GM23338 (cell line): ENCODE results near the gene ELFN2. TPM values are rescaled to one million over a fixed set of nuclear protein-coding genes. Genes with fewer than 3 reads are reported as not detected.

Experiments
- ATAC-seq: fragments of 200-7000 bp; cut with Tn5 transposase; 3 replicates; pipeline ENCODE4 v1.9.1; 2020
- DNase-seq: peaks from one replicate; pipeline ENCODE4 v3.0.0-alpha.2; 2015; ENCODE audit warnings: low spot score
- H2AFZ ChIP-seq: fragments of 200-600 bp; sonication (generic); 2 replicates; pipeline ENCODE4 v1.8.0; 2016; ENCODE audit warnings: antibody characterized with exemption, mild to moderate bottlenecking, moderate library complexity
- H3F3A ChIP-seq: fragments of 200-600 bp; sonication (generic); replicated peaks from 2 replicates; pipeline ENCODE4 v1.8.0; 2017; ENCODE audit warnings: antibody characterized with exemption, mixed run types, low read depth
- H3K27ac ChIP-seq: fragments of 200-600 bp; sonication (generic); 2 replicates; pipeline ENCODE4 v1.6.1; 2016; ENCODE audit warnings: low read depth
- H3K27me3 ChIP-seq: fragments of 200-600 bp; sonication (generic); 2 replicates; pipeline ENCODE4 v1.8.0; 2016; ENCODE audit warnings: mild to moderate bottlenecking, mixed run types, moderate library complexity; ENCODE audit not compliant: insufficient read depth
- H3K36me3 ChIP-seq: fragments of 200-600 bp; sonication (generic); 2 replicates; pipeline ENCODE4 v1.8.0; 2016; ENCODE audit warnings: mild to moderate bottlenecking; ENCODE audit not compliant: insufficient read depth
- H3K4me1 ChIP-seq: fragments of 200-600 bp; sonication (generic); 2 replicates; pipeline ENCODE4 v1.8.0; 2016; ENCODE audit warnings: mild to moderate bottlenecking, moderate library complexity; ENCODE audit not compliant: insufficient read depth
- H3K4me2 ChIP-seq: fragments of 200-600 bp; sonication (generic); 2 replicates; pipeline ENCODE4 v1.7.1; 2017; ENCODE audit warnings: mixed run types
- H3K4me3 ChIP-seq: fragments of 200-600 bp; sonication (generic); 2 replicates; pipeline ENCODE4 v1.6.1; 2016; ENCODE audit warnings: mixed run types
- H3K79me2 ChIP-seq: fragments of 200-600 bp; sonication (generic); replicated peaks from 2 replicates; pipeline ENCODE4 v1.8.0; 2017; ENCODE audit warnings: mild to moderate bottlenecking; ENCODE audit not compliant: insufficient read depth
- H3K9me2 ChIP-seq: fragments of 200-600 bp; sonication (generic); 2 replicates; pipeline ENCODE4 v1.8.0; 2017; ENCODE audit not compliant: insufficient read depth
- H4K20me1 ChIP-seq: fragments of 200-600 bp; sonication (generic); replicated peaks from 2 replicates; pipeline ENCODE4 v1.8.0; 2017; ENCODE audit warnings: mild to moderate bottlenecking; ENCODE audit not compliant: insufficient read depth
- H3K27ac Mint-ChIP-seq: 2 replicates; pipeline ENCODE4 v1.8.0; 2020; ENCODE audit warnings: inconsistent platforms, mild to moderate bottlenecking, moderate library complexity, mixed read lengths
- H3K27me3 Mint-ChIP-seq: 3 replicates; pipeline ENCODE4 v1.8.0; 2022; ENCODE audit warnings: low read depth, mild to moderate bottlenecking, moderate library complexity, mixed read lengths, inconsistent platforms; ENCODE audit not compliant: insufficient read depth, poor library complexity
- H3K36me3 Mint-ChIP-seq: 3 replicates; pipeline ENCODE4 v1.8.0; 2021; ENCODE audit warnings: low read depth, mild to moderate bottlenecking, inconsistent platforms, moderate library complexity, mixed read lengths
- H3K4me1 Mint-ChIP-seq: 3 replicates; pipeline ENCODE4 v1.8.0; 2020; ENCODE audit warnings: mild to moderate bottlenecking, inconsistent platforms, mixed read lengths
- H3K4me3 Mint-ChIP-seq: 3 replicates; pipeline ENCODE4 v1.8.0; 2021; ENCODE audit warnings: moderate library complexity, mild to moderate bottlenecking, inconsistent platforms, mixed read lengths
- H3K9me3 Mint-ChIP-seq: 3 replicates; pipeline ENCODE4 v1.8.0; 2020; ENCODE audit warnings: moderate library complexity, mild to moderate bottlenecking, inconsistent platforms, mixed read lengths
- CREB1 ChIP-seq: fragments of 250-450 bp; sonication (Bioruptor Pico); IDR thresholded peaks from 2 replicates; pipeline ENCODE4 v1.5.0; 2020; ENCODE audit warnings: low read depth, mild to moderate bottlenecking, moderate library complexity
- CTCF ChIP-seq, 2 experiments: fragments of 200-600 bp in 1 of 2; sonication (generic) in 1 of 2; conservative IDR thresholded peaks; 2 replicates each; pipeline versions ENCODE4 v1.5.1 to v1.6.1; 2016 to 2017; ENCODE audit warnings: antibody characterized with exemption in 2 of 2, low read depth in 2 of 2, mild to moderate bottlenecking in 2 of 2, moderate library complexity in 1 of 2
- ETS1 ChIP-seq: IDR thresholded peaks from 2 replicates; pipeline ENCODE4 v1.6.1; 2016; ENCODE audit warnings: antibody characterized with exemption
- NANOG ChIP-seq: IDR thresholded peaks from 2 replicates; pipeline ENCODE4 v1.6.1; 2016; ENCODE audit warnings: antibody characterized with exemption, borderline replicate concordance
- POLR2AphosphoS5 ChIP-seq: IDR thresholded peaks from 2 replicates; pipeline ENCODE4 v1.6.1; 2016; ENCODE audit warnings: antibody characterized with exemption, low read depth
- ZNF114 ChIP-seq: fragments of 250-450 bp; sonication (Bioruptor Pico); IDR thresholded peaks from 2 replicates; pipeline ENCODE4 v1.5.0; 2020; ENCODE audit warnings: mild to moderate bottlenecking, moderate library complexity
- ZNF462 ChIP-seq: fragments of 250-450 bp; sonication (Bioruptor Pico); IDR thresholded peaks from 2 replicates; pipeline ENCODE4 v1.5.0; 2020; ENCODE audit warnings: mild to moderate bottlenecking, moderate library complexity
- polyA plus RNA-seq: library from polyadenylated mRNA; unstranded; fragments of >200 nt; fragmentation: Nextera tagmentation; extraction: Ambion mirVana; gene quantifications from 2 replicates; pipeline ENCODE4 v1.2.1, GENCODE V29; 2016
- total RNA-seq: library from RNA; depleted of rRNA; stranded (reverse); fragments of >200 nt; shearing (Covaris generic); gene quantifications from 2 replicates; pipeline ENCODE4 v1.2.3, GENCODE V29; 2014

Gene ELFN2
- total and polyA plus RNA-seq, 2 experiments from 2014 or later: 0.18 to 0.35 TPM

- no peak overlapping the region for H2AFZ ChIP-seq
- TF ChIP-seq CTCF (conservative IDR thresholded peaks at IDR 0.05; ENCODE audit: low read depth in 2 of 2) (no peak), NANOG (no peak), ZNF114 (CRISPR knock-in tag) (no peak), ETS1 (no peak)
- peaks cover 9% of the 10 kb centered on the region for H3K27me3 Mint-ChIP-seq
- no peaks in the 10 kb centered on the region for H3K27me3 ChIP-seq
- no peaks in the 10 kb centered on the region for H3F3A ChIP-seq
- no peaks in the 10 kb centered on the region for H4K20me1 ChIP-seq
- DNase-seq (no peak), ATAC-seq (no peak)
- H3K9me2 ChIP-seq: no peaks in the 10 kb centered on the region
- peaks cover 6% of the 10 kb centered on the region; the same call in 1 of the 3 replicates for H3K9me3 Mint-ChIP-seq
- H3K4me1 Mint-ChIP-seq: peaks cover 11% of the 10 kb centered on the region
- H3K36me3 ChIP-seq: no peaks in the 10 kb centered on the region
- H3K36me3 Mint-ChIP-seq: no peaks in the 10 kb centered on the region
- no peak overlapping the region for H3K4me2 ChIP-seq
- no peak overlapping the region for H3K27ac Mint-ChIP-seq
- no peak overlapping the region for H3K27ac ChIP-seq
- H3K4me3 Mint-ChIP-seq: no peak overlapping the region
- H3K4me1 ChIP-seq: no peaks in the 10 kb centered on the region
- no peaks in the 10 kb centered on the region for H3K79me2 ChIP-seq
- H3K4me3 ChIP-seq: no peak overlapping the region
Observed at GRCh38 chr22:37453696-37454095, 26.4 kb upstream of the ELFN2 start.

GRCh38 chr22:37451218-37451617 is 23.9 kb upstream of the ELFN2 start:
- Histone ChIP-seq H3K4me3 (no peak overlapping the region), H3K27ac (no peak overlapping the region), H3K4me2 (no peak overlapping the region), H3F3A (no peaks in the 10 kb centered on the region), H4K20me1 (no peaks in the 10 kb centered on the region), H3K79me2 (no peaks in the 10 kb centered on the region), H3K36me3 (no peaks in the 10 kb centered on the region), H3K27me3 (no peaks in the 10 kb centered on the region), H3K9me2 (no peaks in the 10 kb centered on the region), H2AFZ (no peak overlapping the region), H3K4me1 (no peaks in the 10 kb centered on the region)
- Mint-ChIP-seq H3K36me3 (no peaks in the 10 kb centered on the region), H3K4me1 (peaks cover 9% of the 10 kb centered on the region), H3K4me3 (no peak overlapping the region), H3K27me3 (peaks cover 6% of the 10 kb centered on the region), H3K27ac (no peak overlapping the region), H3K9me3 (peaks cover 6% of the 10 kb centered on the region; the same call in 1 of the 3 replicates)
- ATAC-seq (no peak), DNase-seq (no peak)
- TF ChIP-seq NANOG (no peak), ZNF114 (CRISPR knock-in tag) (no peak), ZNF462 (CRISPR knock-in tag) (no peak), CTCF (conservative IDR thresholded peaks at IDR 0.05; ENCODE audit: low read depth in 2 of 2) (no peak), CREB1 (no peak), POLR2AphosphoS5 (no peak)
